IMR-90 (cell line): ENCODE results near the gene POLR3GL. TPM values are rescaled to one million over a fixed set of nuclear protein-coding genes. Genes with fewer than 3 reads are reported as not detected.

Source experiments
- ATAC-seq: fragments of 200-7000 bp; cut with Tn5 transposase; 2 replicates; pipeline ENCODE4 v1.9.1; 2020; ENCODE audit warnings: low read depth, mild to moderate bottlenecking, moderate library complexity
- BruUV-seq: library from RNA; stranded (reverse); fragments of 400-500 nt; replicated peaks from 2 replicates; lab custom pipeline; 2021; lab: Mats Ljungman, UMichigan
- CTCF ChIA-PET: fragments of 300-600 bp; formaldehyde crosslinking; extraction: SDS; loops from one replicate; lab custom pipeline; 2021; ENCODE audit warnings: antibody characterized with exemption; lab: Yijun Ruan, JAX
- POLR2A ChIA-PET: fragments of 300-600 bp; sonication (Branson Sonifier 250); formaldehyde crosslinking; loops from one replicate; lab custom pipeline; 2022; ENCODE audit warnings: antibody characterized with exemption; ENCODE audit not compliant: unreplicated experiment; lab: Charles Lee
- DNase-seq: peaks from one replicate; pipeline ENCODE4 v3.0.0; 2013
- H2AFZ ChIP-seq: replicated peaks from 2 replicates; pipeline ENCODE3; 2013; ENCODE audit warnings: low read length, mild to moderate bottlenecking; ENCODE audit not compliant: poor library complexity
- H2AK5ac ChIP-seq: 2 replicates; pipeline ENCODE4 v1.6.1; 2013; ENCODE audit warnings: low read depth, low read length, inconsistent platforms
- H2AK9ac ChIP-seq: replicated peaks from 2 replicates; pipeline ENCODE3; 2013; ENCODE audit warnings: mild to moderate bottlenecking, low read depth, low read length, moderate library complexity; ENCODE audit not compliant: poor library complexity
- H2BK120ac ChIP-seq: 2 replicates; pipeline ENCODE4 v1.6.1; 2013; ENCODE audit warnings: low read depth, low read length, inconsistent platforms
- H2BK15ac ChIP-seq: 3 replicates; pipeline ENCODE4 v1.6.1; 2013; ENCODE audit warnings: low read depth, low read length, inconsistent platforms
- H2BK20ac ChIP-seq: 2 replicates; pipeline ENCODE4 v1.6.1; 2013; ENCODE audit warnings: low read depth, mild to moderate bottlenecking, inconsistent platforms, low read length, moderate library complexity
- H2BK5ac ChIP-seq: 2 replicates; pipeline ENCODE4 v1.6.1; 2013; ENCODE audit warnings: mild to moderate bottlenecking, low read depth, low read length, inconsistent platforms; ENCODE audit not compliant: poor library complexity, severe bottlenecking
- H3K14ac ChIP-seq: replicated peaks from 2 replicates; pipeline ENCODE4 v1.6.1; 2013; ENCODE audit warnings: low read depth, low read length, inconsistent platforms
- H3K18ac ChIP-seq: 2 replicates; pipeline ENCODE4 v1.6.1; 2013; ENCODE audit warnings: low read depth, low read length, control low read depth
- H3K23ac ChIP-seq: 2 replicates; pipeline ENCODE4 v1.6.1; 2013; ENCODE audit warnings: low read depth, low read length, inconsistent platforms
- H3K27ac ChIP-seq: 2 replicates; pipeline ENCODE4 v1.5.1; 2013; ENCODE audit warnings: mild to moderate bottlenecking, control low read depth, low read length; ENCODE audit not compliant: insufficient read depth
- H3K27me3 ChIP-seq: 2 replicates; pipeline ENCODE4 v1.6.1; 2013; ENCODE audit warnings: low read length; ENCODE audit not compliant: control insufficient read depth, insufficient read depth
- H3K36me3 ChIP-seq: 2 replicates; pipeline ENCODE4 v1.6.1; 2013; ENCODE audit warnings: low read length, mixed read lengths; ENCODE audit not compliant: control insufficient read depth, insufficient read depth
- H3K4ac ChIP-seq: 2 replicates; pipeline ENCODE4 v1.6.1; 2013; ENCODE audit warnings: low read depth, low read length, inconsistent platforms
- H3K4me1 ChIP-seq: 2 replicates; pipeline ENCODE4 v1.6.1; 2013; ENCODE audit warnings: low read length, mixed read lengths; ENCODE audit not compliant: control insufficient read depth, insufficient read depth
- H3K4me2 ChIP-seq: 2 replicates; pipeline ENCODE4 v1.6.1; 2013; ENCODE audit warnings: low read depth, mild to moderate bottlenecking, control low read depth, low read length, moderate library complexity
- H3K4me3 ChIP-seq: 2 replicates; pipeline ENCODE4 v1.5.1; 2013; ENCODE audit warnings: low read depth, mild to moderate bottlenecking, control low read depth, low read length, moderate library complexity; ENCODE audit not compliant: insufficient read depth
- H3K56ac ChIP-seq: 2 replicates; pipeline ENCODE4 v1.6.1; 2013; ENCODE audit warnings: low read length, inconsistent platforms; ENCODE audit not compliant: insufficient read depth; ENCODE audit errors: extremely low read depth
- H3K79me1 ChIP-seq, 2 experiments: 2 replicates each; pipeline ENCODE4 v1.6.1; 2013; ENCODE audit warnings: low read length in 2 of 2, inconsistent platforms in 1 of 2, low read depth in 1 of 2
- H3K9ac ChIP-seq: 2 replicates; pipeline ENCODE4 v1.6.1; 2013; ENCODE audit warnings: low read depth, low read length, control low read depth
- H3K9me1 ChIP-seq: 2 replicates; pipeline ENCODE4 v1.6.1; 2013; ENCODE audit warnings: low read length, inconsistent platforms; ENCODE audit not compliant: insufficient read depth
- H3K9me3 ChIP-seq: 2 replicates; pipeline ENCODE4 v1.6.1; 2013; ENCODE audit warnings: low read length; ENCODE audit not compliant: control insufficient read depth, insufficient read depth
- H4K20me1 ChIP-seq: 2 replicates; pipeline ENCODE4 v1.6.1; 2013; ENCODE audit warnings: low read length, inconsistent platforms; ENCODE audit not compliant: insufficient read depth
- H4K5ac ChIP-seq: 2 replicates; pipeline ENCODE4 v1.6.1; 2013; ENCODE audit warnings: mild to moderate bottlenecking, low read depth, low read length, control low read depth
- H4K8ac ChIP-seq, 2 experiments: 2 replicates each; pipeline ENCODE4 v1.6.1; 2013; ENCODE audit warnings: low read depth in 2 of 2, low read length in 2 of 2, control low read depth in 1 of 2, inconsistent platforms in 1 of 2
- H4K91ac ChIP-seq: 2 replicates; pipeline ENCODE4 v1.6.1; 2013; ENCODE audit warnings: low read depth, low read length, inconsistent platforms; ENCODE audit not compliant: insufficient read depth
- BHLHE40 ChIP-seq: fragments of 150-350 bp; IDR thresholded peaks from 2 replicates; pipeline ENCODE4 v1.6.1; 2016; ENCODE audit warnings: mild to moderate bottlenecking, low read depth, low read length
- CEBPB ChIP-seq: IDR thresholded peaks from 2 replicates; pipeline ENCODE4 v1.6.1; 2012; ENCODE audit warnings: low read depth, low read length, improper control_type of control experiment
- ELK1 ChIP-seq: fragments of 150-350 bp; IDR thresholded peaks from 2 replicates; pipeline ENCODE4 v1.6.1; 2016; ENCODE audit warnings: low read depth, mild to moderate bottlenecking, low read length, moderate library complexity, borderline replicate concordance
- FOS ChIP-seq: fragments of 150-350 bp; IDR thresholded peaks from 2 replicates; pipeline ENCODE4 v1.6.1; 2016; ENCODE audit warnings: low read depth, low read length
- WGBS, 2 experiments: methylation state at CpG; one replicate each; pipeline versions ENCODE4 v1.1.5 to v1.1.7; 2013; ENCODE audit warnings: missing lambda C conversion rate in 2 of 2; ENCODE audit not compliant: insufficient read length in 1 of 2; ENCODE audit errors: extremely low coverage in 2 of 2; 5-methylcytosine and 5-hydroxymethylcytosine counted together
- dilution Hi-C: fragments of 300-500 bp; cut with HindIII; formaldehyde crosslinking; loops from one replicate; pipeline ENCODE4 v1.14.3; 2018; ENCODE audit warnings: low sequenced_read_pairs; ENCODE audit not compliant: unreplicated experiment
- in situ Hi-C: fragments of 300-500 bp; cut with MboI; formaldehyde crosslinking; loops from 3 replicates; pipeline ENCODE4 v1.14.3; 2019; ENCODE audit warnings: low sequenced_read_pairs, inconsistent platforms, mixed read lengths
- intact Hi-C: fragments of 100-400 bp; cut with micrococcal nuclease; formaldehyde crosslinking; loops from 2 replicates; pipeline ENCODE4 v1.10.0; 2022
- polyA plus RNA-seq, 3 experiments: library from polyadenylated mRNA; depleted of rRNA; stranded (reverse); fragments of >200 nt; gene quantifications; 2 replicates each; pipeline ENCODE4 v1.2.3, GENCODE V29; 2012; ENCODE audit warnings: low replicate concordance in 1 of 3
- total RNA-seq: library from RNA; depleted of rRNA; stranded (reverse); fragments of >200 nt; gene quantifications from 2 replicates; pipeline ENCODE4 v1.2.3, GENCODE V29; 2012

POLR3GL gene
- total and polyA plus RNA-seq, 2 of the 4 experiments (the other 2 are of a cell fraction), result 7.9 to 16.3 TPM

- Histone ChIP-seq H4K91ac (peak overlapping the region; percentile 89), H3K4ac (peak overlapping the region; percentile 94), H2AFZ (peak overlapping the region; percentile 75), H2AK5ac (peak overlapping the region; percentile 89), H2BK20ac (peak overlapping the region; percentile 80), H2AK9ac (peak overlapping the region; percentile 65), H3K23ac (peak overlapping the region; percentile 78), H2BK15ac (peak overlapping the region; percentile 83), H3K56ac (peak overlapping the region; percentile 47; the same call in 1 of the 2 replicates), H4K5ac (peak overlapping the region; percentile 83), H3K14ac (peak overlapping the region; percentile 93), H3K27me3 (no peaks in the 10 kb centered on the region), H4K8ac (peak overlapping the region; percentile 91 to 95), H3K4me2 (peak overlapping the region; percentile 7; the same call in 1 of the 2 replicates), H3K4me3 (no peak overlapping the region), H4K20me1 (no peaks in the 10 kb centered on the region), H3K4me1 (peaks cover 13% of the 10 kb centered on the region), H3K27ac (peak overlapping the region; percentile 65), H2BK5ac (peak overlapping the region; percentile 61), H2BK120ac (peak overlapping the region; percentile 94), H3K36me3 (no peaks in the 10 kb centered on the region), H3K18ac (peak overlapping the region; percentile 75), H3K9me3 (no peaks in the 10 kb centered on the region), H3K9ac (no peak overlapping the region; the same call in 1 of the 2 replicates), H3K9me1 (peaks cover 8% of the 10 kb centered on the region), H3K79me1 (peaks cover 0 to 4% of the 10 kb centered on the region in 2 experiments; a peak in 1 of 4 replicates)
- POLR2A ChIA-PET, result no interaction called here
- BruUV-seq, result no TSS peak
- CTCF ChIA-PET, result no interaction called here
- intact Hi-C loops (no loop called here), dilution Hi-C loops (no loop called here), in situ Hi-C loops (no loop called here)
- peak; percentile 52 for ATAC-seq
- TF ChIP-seq BHLHE40 (no peak), ELK1 (no peak), FOS (peak; percentile 30; the same call in 1 of the 2 replicates), CEBPB (peak; percentile 84)
- DNase-seq, result peak; percentile 73
- no CpG with 5 or more reads among the region's 15 CpGs for WGBS, 2 experiments
Observed at GRCh38 chr1:145985502-145986439, 21.3 kb downstream of the POLR3GL start.
